HG03521 (cell line): ENCODE data around the gene NRAP.

ENCODE experiments used
- ATAC-seq: cut with Tn5 transposase; IDR thresholded peaks from one replicate; pipeline ENCODE4 v1.9.1; 2021; ENCODE audit warnings: mild to moderate bottlenecking, moderate library complexity; ENCODE audit not compliant: unreplicated experiment

The NRAP gene

DNA sequence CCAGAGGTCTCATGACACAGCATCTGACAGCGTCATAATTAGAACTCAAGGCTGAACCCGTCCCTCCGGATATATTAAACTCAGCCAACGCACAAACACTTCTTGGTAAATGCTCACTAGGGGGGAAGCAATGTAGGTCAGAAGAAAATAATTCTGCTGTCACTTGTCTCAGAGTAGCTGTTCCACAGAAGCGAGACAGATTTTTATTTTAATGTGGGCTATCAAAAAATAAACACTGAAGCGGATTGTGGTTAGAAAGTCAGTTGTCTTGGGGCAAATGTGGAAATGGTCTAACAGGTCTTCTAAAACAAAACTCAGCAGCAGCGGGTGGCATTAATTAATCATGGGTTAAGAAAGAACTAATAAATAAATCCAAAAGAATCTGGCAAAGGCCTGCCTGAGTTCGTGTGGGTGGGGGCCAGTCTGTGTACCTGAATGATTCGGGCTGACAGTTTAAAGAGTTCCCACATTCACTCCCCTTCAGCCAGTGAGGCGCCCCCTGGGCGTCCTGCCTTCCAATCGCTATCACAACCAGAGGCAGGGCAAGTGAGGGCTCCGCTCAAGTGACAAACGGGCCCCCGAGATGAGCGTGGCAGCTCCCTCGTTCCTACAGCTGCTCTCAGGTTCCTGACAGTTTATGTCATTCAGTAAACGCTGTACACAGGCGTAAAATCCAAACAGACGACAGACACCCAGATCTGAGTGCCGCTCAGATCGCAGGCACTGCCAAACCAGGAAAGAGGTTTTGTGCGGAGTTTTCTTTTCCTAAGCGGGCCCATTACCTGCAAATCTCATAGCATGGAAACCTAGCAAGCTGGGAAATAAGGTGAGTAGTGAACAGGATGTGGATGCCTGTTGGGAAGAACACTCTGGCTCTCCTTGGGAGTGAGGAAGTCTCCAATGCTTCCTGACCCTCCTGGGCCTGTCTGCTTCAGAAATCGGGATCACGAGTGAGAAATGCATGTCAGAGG is 52.9 kb downstream of the NRAP start:
- no peak for ATAC-seq

DNA sequence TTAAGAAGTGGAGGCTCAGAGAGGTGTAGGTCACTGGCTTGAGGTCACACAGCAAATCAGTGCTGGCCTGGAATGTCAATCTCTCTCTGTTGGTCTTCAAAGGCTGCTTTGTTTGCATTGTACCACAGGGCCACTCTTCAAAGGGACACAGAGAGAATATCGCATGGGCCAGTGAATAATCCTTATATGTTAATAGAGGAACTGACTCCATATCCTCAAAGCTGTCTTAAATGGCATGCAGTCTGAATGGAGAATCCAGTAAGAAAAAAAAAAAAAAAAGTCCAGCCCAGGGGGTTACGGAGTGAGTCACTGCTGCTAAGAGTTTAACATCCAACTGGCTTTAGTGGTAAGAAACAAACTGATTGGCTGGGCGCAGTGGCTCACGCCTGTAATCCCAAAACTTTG is 54.1 kb downstream of the NRAP start:
- no peak for ATAC-seq

DNA sequence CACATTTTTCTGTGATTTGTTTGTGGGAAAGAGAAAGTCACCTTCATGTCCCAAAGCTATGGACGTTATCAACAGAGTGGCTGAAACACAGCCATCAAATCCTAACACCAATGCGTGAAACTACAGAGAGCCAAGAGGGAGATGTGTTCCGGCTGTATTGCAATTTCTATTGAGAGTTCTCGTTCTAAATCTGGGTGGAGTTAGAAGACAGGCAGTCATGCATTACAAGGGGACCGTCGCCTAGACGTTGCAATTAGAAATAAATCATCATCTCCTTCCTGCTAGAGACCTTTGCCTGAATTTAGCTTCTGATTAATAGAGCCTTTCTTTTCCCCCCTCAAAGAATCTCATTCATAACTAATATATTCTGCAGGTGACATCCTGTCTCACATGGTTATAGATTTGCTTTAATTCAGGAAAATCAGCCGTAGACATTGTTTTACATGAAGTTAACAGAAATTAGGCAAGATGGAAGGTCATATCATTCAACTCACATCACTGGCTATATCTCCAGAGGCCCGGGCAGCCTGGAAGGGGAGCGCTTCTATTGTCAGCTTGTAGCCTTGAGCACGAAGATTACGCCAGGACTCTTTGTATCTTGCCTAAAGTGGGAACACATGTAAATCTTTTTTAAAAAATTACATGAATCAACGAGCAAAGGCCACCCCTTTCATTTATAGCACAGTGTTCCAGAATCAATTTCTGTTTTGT is 58.4 kb downstream of the NRAP start:
- ATAC-seq: no peak

DNA sequence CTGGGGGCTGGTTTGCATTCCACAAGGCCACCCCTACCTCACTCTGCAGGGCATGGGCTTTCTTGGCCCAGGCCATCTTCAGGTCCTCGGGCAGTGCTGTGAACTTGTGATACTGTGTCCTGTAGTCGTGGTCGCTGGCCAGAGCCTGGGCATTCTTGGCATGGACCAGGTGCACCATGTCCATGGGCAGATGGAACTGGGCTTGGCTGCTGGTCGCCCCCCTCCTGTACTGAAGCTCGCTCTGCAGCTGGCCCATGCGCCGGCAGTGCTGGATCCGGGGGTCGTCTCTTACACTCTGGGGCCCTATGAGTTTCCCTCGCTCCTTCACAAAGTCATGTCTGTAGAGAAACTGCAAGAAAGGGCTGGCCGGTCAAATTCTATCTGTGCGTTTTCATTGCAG is 59.3 kb downstream of the NRAP start:
- ATAC-seq: no peak

DNA sequence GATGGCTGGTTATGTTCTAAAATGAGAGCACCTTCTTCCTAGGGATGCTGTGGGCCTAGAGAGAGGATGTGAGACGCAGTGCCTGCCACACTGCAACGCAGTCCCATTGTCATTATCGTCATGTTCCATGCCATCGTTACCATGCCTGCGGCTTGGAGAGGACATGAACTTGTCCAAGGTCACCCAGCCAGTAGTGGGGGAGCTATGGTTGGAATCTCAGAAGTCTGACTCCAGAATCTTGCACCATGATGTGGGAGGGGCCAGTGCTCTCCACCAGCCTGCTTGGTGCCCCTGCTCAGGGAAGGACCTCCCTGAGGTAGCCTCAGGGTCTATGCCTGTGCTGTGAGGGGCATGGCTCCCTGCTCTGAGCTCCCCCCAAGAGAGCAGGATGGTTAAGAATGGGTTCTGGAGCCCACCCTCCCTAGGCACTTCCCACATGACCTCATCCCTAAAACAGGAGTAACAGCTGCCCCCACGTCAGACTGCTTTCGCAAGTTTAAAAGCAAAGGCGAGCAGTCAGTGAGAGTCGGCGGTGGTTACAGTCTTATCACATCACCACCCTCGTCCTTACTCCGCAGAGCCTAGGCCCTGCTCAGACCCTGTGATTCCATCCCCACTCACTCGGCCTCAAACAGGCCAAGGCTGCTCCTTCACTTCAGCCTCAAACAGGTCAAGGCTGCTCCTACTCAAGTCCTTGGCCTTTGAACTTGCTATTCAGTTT is 60.6 kb downstream of the NRAP start:
- no peak for ATAC-seq

DNA sequence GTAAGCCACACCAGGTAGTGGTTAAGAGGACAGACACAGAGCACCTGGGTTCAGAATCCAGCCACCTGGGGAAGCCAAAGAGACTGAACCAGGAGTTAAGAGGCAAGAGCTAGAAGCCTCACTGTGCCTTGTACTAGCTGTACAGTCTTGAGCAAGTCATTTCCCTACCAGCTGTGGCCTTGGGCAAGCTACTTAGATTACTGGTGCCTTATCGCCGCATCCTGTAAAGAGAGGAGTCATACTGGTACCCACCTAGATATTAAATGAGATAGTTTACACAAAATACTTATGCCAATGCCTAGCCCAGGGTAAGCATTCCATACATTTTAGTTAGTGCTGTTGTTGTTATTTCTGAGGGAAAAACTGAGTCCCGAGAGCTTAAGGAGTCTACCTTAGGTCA is 63.3 kb downstream of the NRAP start:
- ATAC-seq: no peak

DNA sequence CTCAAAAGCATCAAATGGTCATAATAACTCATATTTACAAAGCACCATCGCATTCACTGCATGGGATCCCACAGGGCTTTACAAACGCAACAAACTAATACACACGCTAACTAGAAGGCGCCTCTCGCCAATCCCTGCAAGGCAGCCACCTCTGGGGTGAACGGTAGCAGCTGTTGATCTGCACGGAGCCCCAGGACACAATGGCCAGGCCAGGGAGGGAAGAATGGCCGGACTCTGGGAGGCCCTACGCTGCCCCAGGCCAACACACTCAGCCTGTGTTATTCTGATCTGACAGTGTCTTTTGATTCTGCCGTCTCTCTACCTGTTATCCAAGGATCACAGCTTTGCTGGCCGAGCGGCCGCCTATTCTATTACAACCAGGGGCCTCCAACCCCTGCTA is 69.2 kb downstream of the NRAP start:
- ATAC-seq: no peak

DNA sequence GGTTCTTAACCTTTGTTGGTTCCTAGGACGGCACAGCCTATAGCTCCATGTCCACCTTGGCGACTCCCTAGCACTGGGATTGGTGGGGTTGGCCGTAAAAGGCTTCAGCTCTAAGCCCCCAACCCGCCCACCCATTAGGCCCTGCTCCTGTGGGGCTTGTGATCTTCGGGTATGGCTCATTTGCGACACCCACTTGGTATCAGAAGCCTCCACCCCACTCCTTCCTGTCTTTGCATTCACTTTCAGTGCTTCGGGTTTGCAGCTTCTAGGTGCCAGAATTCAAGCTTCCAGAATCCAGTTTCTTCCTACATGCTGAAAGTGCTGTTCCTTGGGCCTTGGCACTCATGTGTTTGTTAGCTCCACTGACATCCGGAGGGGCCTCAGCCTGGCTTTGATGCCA is 71.5 kb downstream of the NRAP start:
- ATAC-seq: no peak

DNA sequence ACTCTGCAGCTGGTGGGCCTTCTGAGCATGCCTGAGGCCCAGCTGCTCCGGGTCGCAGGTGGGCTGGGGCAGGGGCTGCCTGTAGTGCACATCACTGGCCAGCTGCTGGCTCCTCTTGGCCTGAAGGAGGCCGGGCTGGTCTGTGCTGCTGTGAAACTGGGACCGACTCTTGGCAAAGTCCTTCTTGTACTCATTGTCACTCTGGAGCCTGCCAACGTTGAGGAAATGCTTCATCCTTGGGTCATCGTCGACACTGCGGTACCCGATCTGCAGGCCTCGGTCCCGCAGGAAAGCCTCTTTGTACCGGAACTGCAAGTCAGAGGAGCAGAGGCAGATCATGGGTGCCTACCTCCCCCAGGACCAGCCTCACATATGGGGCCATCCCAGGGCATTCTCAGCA is 73.3 kb downstream of the NRAP start:
- ATAC-seq: no peak

DNA sequence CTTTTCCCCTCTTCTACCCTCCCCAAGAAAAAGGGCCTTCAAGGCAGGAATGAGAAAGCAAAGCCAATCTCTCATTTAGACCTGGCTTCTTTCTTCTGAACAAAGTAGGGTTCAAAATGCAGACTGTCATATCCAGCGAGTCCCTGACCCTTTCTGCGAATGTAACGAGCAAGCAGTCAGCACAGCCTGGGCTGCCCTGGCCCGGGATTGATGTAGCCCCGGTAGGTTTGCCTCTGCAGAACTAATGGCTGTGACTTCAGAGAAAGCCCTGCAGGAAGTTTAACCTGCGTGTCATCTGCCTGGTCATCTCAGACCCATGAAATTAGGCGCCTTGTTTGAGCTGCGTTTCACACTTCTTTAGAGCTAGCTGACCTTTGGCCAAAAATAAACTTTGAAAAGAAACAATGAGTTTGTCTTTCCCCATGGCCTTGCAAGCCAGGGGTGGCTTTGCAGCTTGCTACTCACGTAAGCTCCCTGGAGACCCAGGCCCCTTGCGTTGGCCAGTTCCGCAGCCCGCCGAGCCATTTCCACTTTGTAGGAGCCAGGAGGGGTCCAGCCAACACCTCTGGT is 74.6 kb downstream of the NRAP start:
- no peak for ATAC-seq

DNA sequence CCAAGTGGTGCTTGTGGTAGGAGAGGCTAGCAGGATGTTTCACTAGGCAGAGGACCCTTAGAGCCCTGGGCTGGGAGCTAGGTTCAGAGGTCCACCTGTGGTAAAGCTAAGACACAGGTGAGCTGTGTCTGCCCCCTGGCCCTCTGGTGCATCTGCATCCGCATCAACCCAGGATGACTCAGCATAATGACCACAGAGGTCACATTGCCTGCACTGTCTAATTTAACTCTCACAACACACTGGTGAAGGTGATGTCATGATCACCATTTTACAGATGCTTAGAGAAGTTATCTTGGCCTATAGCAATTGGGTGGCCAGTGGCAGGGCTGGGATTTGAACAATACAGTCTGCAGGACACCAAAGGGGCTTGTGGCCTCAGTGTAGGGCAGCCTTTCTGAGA is 77.9 kb downstream of the NRAP start:
- peak; percentile 72 for ATAC-seq

DNA sequence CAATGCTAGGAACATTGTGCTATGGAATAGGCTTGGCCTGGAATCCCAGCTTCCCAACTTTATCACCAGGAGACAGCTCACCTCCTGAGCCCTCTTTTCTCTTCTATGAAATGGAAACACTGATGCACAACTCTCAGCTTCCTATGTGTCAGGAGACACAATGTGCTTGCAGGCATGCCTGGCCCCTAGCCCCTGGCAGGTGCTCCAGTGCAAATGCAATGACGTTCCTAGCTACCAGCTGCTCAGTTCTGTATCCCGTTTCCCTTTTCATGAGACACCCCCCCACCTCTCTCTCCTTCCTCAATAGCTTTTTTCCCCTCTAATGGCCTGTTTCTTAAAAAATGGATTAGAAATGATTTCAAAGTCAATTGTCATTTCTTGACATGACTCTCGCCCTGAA is 80.3 kb downstream of the NRAP start:
- ATAC-seq: no peak

DNA sequence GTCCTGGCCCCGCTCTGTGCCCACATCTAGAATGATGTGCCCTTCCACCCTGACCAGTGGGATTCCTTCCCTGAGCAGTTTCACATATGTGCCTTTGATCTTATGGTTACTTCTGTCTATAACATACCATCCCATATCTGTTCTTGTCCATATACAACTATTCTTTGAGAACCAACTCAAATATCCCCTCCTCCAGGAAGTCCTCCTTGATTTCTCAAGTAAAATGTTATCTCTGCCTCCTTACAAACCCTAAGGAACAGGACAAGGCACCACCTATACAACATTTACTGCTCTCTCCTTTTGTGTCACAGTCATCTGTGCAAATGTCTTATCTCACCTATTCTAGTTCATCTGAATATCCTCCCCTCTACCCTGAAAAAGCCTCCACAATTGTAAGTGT is 82.7 kb downstream of the NRAP start:
- no peak for ATAC-seq

DNA sequence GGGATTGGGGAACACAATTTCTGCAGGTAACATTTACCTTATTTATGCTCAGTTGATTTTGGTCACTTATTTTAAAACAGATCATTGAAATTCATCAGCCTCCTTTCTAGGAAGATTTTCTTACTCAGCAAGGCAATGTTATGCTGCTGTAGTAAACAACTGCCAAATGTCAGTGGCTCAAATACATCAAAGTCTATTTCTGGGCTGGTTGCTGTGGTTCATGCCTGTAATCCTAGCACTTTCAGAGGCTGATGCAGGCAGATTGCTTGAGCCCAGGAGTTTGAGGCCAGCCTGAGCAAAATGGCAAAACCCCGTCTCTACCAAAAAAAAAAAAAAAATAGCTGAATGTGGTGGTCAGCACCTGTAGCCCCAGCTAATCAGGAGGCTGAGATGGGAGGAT is 85.1 kb downstream of the NRAP start:
- ATAC-seq: no peak

DNA sequence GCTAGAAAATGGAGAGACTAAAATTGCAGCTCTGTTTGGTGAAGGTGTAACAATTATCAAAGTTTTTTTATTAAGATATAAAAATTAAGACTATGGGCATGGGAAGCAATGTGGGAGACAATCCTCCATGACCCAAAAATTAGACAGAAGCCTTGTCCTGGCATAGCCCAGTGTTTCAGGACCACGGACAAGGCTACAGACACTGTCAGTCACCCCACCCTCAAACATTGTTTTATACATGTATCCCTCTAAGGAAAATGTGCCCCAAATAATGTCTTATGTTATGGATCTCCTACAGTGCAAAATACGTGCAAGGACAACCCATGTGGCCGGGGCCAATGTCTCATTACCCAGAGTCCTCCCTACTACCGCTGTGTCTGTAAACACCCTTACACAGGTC is 87.0 kb downstream of the NRAP start:
- ATAC-seq: no peak

DNA sequence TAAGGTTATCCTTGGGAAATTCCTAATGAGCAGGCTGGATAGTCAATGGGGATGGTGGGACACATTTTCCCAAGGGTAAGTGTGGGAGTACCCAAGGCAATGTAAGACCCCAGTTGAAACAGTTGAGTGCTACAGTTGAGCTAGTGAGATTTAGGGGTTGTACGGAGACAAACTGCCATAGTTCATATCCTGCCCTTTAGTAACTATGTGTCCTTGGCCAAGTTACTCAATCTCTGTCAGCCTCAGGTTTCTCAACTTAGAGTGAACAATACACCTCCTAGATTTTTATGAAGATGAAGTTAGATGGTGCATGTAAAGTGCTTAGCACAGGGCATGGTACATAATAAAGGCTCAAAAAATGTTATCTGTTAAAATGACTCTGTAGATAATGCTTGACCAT is 90.5 kb downstream of the NRAP start:
- ATAC-seq: no peak

DNA sequence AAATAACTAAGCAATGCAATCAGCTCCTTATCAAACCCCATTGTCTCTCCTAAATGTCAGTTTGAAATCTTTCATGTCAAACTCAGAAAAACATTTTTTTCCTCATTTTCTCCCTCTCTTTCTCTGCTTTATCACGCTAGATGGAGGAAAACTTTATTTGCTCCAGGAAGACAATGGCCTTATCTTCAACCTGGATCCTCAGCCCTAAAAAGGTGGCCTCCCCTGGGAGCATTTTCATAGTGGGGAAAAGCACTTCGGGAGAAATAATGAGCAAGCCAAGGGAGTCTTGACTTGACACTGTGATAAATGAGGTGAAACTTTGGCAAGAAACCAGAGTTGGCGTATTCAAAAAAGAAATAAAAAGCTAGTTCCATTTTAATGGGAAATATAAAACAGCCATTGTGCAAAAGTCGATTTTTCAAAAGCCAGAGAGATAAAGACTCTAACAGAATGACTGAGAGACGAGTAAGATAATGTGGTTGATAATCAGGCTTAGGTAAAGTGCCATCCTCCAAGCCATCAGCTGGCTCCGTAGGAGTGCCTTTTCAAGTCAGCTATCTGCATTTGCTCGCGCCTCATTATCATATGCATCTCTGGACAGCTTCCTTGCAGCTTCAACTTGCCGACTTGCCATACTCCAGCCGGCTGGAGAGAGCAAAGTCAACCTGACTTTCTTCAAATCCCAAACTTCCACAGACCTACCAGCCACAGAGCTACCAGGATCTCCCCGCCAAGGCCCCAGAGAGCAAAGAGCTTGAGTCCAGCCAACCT is 91.1 kb downstream of the NRAP start:
- no peak for ATAC-seq

DNA sequence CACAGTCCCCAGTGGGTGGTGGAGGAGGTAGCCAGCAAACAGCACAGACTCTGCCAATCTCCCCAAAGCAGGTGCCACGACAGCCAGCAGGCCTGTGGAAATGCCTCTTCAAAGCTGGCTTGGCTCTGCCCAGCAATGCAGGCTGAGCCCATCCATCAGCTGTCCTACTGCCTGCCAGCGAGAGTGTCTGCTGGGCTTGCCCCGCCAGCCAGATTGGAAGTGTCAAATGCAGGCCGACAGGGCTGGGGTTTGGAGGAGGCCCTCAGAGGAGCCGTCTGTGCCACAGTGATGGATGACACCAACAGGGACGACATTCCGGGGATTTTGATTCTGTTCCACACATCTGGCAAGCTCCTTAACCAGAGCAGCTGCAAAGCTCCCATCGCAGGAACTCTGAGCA is 94.3 kb downstream of the NRAP start:
- no peak for ATAC-seq

DNA sequence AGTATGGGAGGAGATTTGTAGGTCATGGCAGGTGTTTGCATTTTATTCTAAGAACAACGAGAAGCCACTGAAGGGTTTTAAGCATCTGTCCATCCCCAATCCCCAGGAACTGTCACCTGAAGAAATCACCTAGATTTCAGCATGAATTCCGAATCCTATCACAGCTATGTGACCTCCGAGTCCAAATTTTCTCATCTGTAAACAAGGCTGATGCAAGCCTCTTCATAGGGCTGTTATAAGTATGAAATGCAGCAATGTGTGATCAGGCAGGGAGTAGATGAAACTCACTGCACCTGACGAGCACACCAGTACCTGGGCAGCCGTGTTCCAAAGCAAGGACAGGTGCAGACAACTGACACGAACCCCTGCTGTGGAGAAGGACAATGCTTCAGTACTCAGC is 97.0 kb downstream of the NRAP start:
- no peak for ATAC-seq

DNA sequence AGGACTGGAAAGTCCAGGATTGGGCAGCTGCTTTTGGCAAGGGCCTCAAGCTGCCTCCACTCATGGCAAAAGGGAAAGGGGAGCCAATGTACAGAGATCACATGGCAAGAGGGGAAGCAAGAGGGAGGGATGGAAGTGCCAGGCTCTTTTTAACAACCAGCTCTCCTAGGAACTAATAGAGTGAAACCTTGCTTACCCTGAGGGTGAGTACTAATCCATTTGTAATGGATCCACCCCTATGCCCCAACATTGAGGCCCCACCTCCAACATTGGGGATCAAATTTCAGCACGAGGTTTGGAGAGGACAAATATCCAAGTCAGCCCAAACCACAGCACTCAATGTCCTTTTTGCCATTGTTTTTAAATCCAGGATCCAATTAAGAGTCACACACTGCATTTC is 98.5 kb downstream of the NRAP start:
- ATAC-seq: no peak
